PFSK-1 (cell line): ENCODE measurements around the gene DLGAP5.

ENCODE experiments used
- POLR2AphosphoS5 ChIP-seq: IDR thresholded peaks from 2 replicates; pipeline ENCODE4 v1.6.1; 2012; ENCODE audit warnings: low read depth, mild to moderate bottlenecking, control low read depth, low read length, moderate library complexity
- TF ChIP-seq, protein P1 (sequence below), 2 experiments: IDR thresholded peaks; 2 replicates each; pipeline versions ENCODE4 v1.6.1 to v1.8.0; 2011 to 2012; ENCODE audit warnings: low read depth in 2 of 2, low read length in 2 of 2, control low read depth in 1 of 2, inconsistent platforms in 1 of 2, mild to moderate bottlenecking in 1 of 2, moderate library complexity in 1 of 2; ENCODE audit not compliant: insufficient read depth in 1 of 2

DNA sequence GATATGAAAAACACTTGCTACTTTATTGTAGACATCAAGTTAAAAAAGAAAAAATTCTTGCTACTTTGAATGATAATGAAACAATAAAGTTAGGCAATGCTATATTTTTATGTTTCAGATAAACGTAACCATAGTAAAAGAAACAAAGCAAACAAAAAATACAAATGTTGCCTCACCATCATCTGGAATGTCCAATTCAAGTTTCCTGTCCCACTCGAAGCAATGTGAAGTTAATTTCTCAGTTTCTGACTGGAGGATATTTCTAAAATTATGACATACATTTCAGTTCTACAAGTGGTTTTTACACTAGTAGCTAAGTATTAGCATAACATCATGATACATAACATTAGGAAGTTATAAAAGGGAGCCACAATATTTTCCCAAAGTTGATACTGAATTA, 20.9 kb downstream of the DLGAP5 start:
- TF ChIP-seq POLR2AphosphoS5: no peak
- TF ChIP-seq, protein P1, sequence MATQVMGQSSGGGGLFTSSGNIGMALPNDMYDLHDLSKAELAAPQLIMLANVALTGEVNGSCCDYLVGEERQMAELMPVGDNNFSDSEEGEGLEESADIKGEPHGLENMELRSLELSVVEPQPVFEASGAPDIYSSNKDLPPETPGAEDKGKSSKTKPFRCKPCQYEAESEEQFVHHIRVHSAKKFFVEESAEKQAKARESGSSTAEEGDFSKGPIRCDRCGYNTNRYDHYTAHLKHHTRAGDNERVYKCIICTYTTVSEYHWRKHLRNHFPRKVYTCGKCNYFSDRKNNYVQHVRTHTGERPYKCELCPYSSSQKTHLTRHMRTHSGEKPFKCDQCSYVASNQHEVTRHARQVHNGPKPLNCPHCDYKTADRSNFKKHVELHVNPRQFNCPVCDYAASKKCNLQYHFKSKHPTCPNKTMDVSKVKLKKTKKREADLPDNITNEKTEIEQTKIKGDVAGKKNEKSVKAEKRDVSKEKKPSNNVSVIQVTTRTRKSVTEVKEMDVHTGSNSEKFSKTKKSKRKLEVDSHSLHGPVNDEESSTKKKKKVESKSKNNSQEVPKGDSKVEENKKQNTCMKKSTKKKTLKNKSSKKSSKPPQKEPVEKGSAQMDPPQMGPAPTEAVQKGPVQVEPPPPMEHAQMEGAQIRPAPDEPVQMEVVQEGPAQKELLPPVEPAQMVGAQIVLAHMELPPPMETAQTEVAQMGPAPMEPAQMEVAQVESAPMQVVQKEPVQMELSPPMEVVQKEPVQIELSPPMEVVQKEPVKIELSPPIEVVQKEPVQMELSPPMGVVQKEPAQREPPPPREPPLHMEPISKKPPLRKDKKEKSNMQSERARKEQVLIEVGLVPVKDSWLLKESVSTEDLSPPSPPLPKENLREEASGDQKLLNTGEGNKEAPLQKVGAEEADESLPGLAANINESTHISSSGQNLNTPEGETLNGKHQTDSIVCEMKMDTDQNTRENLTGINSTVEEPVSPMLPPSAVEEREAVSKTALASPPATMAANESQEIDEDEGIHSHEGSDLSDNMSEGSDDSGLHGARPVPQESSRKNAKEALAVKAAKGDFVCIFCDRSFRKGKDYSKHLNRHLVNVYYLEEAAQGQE (IDR thresholded peaks at IDR 0.05; ENCODE audit: insufficient read depth in 1 of 2, low read depth in 2 of 2, low read length in 2 of 2): no peak
